Activated naive CD8-positive, alpha-beta T cell (primary cell): ENCODE measurements around the gene DHRS3.
A peak's percentile ranks its signal among the peaks of the same experiment; 100 is the strongest.

Experiments used
- H3K27ac Mint-ChIP-seq: one replicate; pipeline ENCODE4 v1.8.0; 2021; ENCODE audit warnings: mixed read lengths
- H3K27me3 Mint-ChIP-seq: one replicate; pipeline ENCODE4 v1.8.0; 2021; ENCODE audit warnings: mixed read lengths
- H3K36me3 Mint-ChIP-seq: one replicate; pipeline ENCODE4 v1.8.0; 2021; ENCODE audit warnings: mixed read lengths
- H3K4me1 Mint-ChIP-seq: one replicate; pipeline ENCODE4 v1.8.0; 2021; ENCODE audit warnings: low read depth, mixed read lengths
- H3K4me3 Mint-ChIP-seq: one replicate; pipeline ENCODE4 v1.8.0; 2021; ENCODE audit warnings: mild to moderate bottlenecking, mixed read lengths
- H3K9me3 Mint-ChIP-seq: one replicate; pipeline ENCODE4 v1.8.0; 2021; ENCODE audit warnings: low read depth, mixed read lengths

DHRS3 gene

GRCh38 chr1:12629511-12629956 is 11.5 kb upstream of the DHRS3 start:
- Mint-ChIP-seq H3K9me3 (no peaks in the 10 kb centered on the region), H3K36me3 (no peaks in the 10 kb centered on the region), H3K27me3 (peaks cover 5% of the 10 kb centered on the region), H3K4me3 (no peak overlapping the region), H3K27ac (no peak overlapping the region), H3K4me1 (peaks cover 10% of the 10 kb centered on the region)

DNA sequence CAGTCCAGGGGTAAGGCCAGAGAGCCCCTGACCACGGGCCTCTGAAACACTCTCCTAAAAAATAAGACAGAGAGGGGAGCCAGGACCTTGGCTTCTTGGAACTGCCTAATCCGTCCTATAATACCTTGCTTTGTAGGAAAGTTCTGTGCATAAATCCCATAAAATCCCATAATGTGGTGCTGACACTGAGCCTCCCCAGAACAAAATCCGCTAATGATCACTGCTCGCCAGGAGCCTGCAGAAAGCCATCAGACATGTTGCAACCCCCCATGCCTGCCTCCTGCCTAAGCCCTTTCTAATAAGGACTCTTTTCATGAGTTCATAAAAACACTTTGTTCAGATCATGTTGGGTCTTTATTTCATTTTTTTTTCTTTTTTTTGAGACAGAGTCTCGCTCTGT is 9.3 kb upstream of the DHRS3 start:
- Mint-ChIP-seq H3K27me3 (no peaks in the 10 kb centered on the region), H3K27ac (no peak overlapping the region), H3K4me1 (peaks cover 8% of the 10 kb centered on the region)

GRCh38 chr1:12626888-12627287 is 8.9 kb upstream of the DHRS3 start:
- no peak overlapping the region for H3K4me3 Mint-ChIP-seq
- no peaks in the 10 kb centered on the region for H3K36me3 Mint-ChIP-seq
- H3K27ac Mint-ChIP-seq: no peak overlapping the region
- no peaks in the 10 kb centered on the region for H3K27me3 Mint-ChIP-seq
- peaks cover 10% of the 10 kb centered on the region for H3K4me1 Mint-ChIP-seq
- no peaks in the 10 kb centered on the region for H3K9me3 Mint-ChIP-seq

More for the DNA sequence above, 9.3 kb upstream of the DHRS3 start:
- no peaks in the 10 kb centered on the region for H3K36me3 Mint-ChIP-seq
- H3K9me3 Mint-ChIP-seq: no peaks in the 10 kb centered on the region
- no peak overlapping the region for H3K4me3 Mint-ChIP-seq

DNA sequence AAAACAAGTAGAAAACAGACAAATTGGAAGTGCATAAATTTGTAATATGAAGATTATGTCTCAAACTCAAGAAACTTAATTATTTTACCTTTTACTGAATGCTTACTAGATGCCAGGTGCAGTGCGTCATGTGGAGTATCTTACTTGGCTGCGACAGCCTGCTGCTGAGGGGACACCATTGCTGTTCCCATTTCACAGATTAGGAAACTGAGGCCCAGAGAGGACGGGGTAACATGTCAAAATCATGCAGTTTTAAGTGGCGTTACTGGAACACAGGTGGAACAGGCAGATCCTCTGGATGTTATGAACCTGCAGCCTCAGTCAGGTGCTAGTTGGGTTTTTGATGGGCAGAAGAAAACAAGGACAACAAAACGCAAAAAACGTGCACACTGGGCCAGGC is 7.3 kb upstream of the DHRS3 start:
- no peaks in the 10 kb centered on the region for H3K9me3 Mint-ChIP-seq
- no peak overlapping the region for H3K27ac Mint-ChIP-seq

GRCh38 chr1:12622506-12622905 is 4.5 kb upstream of the DHRS3 start:
- Mint-ChIP-seq H3K27ac (no peak overlapping the region), H3K4me3 (no peak overlapping the region), H3K36me3 (no peaks in the 10 kb centered on the region), H3K4me1 (peaks cover 33% of the 10 kb centered on the region), H3K9me3 (no peaks in the 10 kb centered on the region), H3K27me3 (no peaks in the 10 kb centered on the region)

More for the DNA sequence above, 7.3 kb upstream of the DHRS3 start:
- Mint-ChIP-seq H3K27me3 (no peaks in the 10 kb centered on the region), H3K36me3 (no peaks in the 10 kb centered on the region), H3K4me3 (no peak overlapping the region), H3K4me1 (peaks cover 17% of the 10 kb centered on the region)

GRCh38 chr1:12621346-12622335 is 3.6 kb upstream of the DHRS3 start:
- H3K4me1 Mint-ChIP-seq: peaks cover 26% of the 10 kb centered on the region
- H3K27me3 Mint-ChIP-seq: no peaks in the 10 kb centered on the region
- H3K27ac Mint-ChIP-seq: no peak overlapping the region
- H3K36me3 Mint-ChIP-seq: no peaks in the 10 kb centered on the region
- H3K9me3 Mint-ChIP-seq: no peaks in the 10 kb centered on the region
- H3K4me3 Mint-ChIP-seq: no peak overlapping the region

DNA sequence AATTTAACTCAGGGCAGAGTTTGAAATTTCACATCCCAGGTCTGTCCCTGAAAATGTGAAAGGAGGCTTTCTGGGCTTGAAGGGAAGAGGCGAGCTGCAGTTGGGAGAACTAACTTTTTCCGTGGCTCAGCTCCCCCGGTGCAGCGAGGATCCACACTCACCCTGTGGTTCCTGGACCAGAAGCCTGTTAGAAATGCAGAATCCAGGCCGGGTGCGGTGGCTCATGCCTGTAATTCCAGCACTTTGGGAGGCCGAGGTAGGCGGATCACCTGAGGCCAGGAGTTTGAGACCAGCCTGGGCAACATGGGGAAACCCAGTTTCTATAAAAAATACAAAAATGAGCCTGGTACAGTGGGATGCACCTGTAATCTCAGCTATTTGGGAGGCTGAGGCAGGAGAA is 2.9 kb upstream of the DHRS3 start:
- H3K36me3 Mint-ChIP-seq: no peaks in the 10 kb centered on the region

DNA sequence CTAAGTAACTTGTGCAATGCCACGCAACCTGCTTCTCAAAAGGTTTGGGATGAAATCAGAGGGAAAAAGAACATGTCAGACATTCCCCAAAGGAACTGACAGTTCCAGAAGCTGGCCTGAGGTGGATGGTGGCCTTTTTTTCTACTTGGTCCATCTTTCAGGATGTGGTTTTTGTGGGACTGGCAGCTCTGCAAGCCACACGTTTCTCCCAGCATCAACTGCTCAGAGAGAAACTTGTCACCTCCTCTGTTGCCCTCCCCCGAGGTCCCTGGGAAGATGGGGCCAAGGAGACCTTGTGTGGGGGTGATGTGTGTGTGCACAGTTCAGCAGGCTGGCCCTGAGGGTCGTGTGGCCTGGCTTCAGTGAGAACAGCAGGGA is 2.5 kb upstream of the DHRS3 start:
- H3K4me1 Mint-ChIP-seq: peaks cover 30% of the 10 kb centered on the region
- no peaks in the 10 kb centered on the region for H3K9me3 Mint-ChIP-seq
- H3K27me3 Mint-ChIP-seq: no peaks in the 10 kb centered on the region
- peak overlapping the region; percentile 80 for H3K27ac Mint-ChIP-seq
- H3K36me3 Mint-ChIP-seq: no peaks in the 10 kb centered on the region
- peak overlapping the region; percentile 99 for H3K4me3 Mint-ChIP-seq

More for the DNA sequence above, 2.9 kb upstream of the DHRS3 start:
- Mint-ChIP-seq H3K4me1 (peaks cover 26% of the 10 kb centered on the region), H3K9me3 (no peaks in the 10 kb centered on the region), H3K27me3 (no peaks in the 10 kb centered on the region), H3K4me3 (no peak overlapping the region), H3K27ac (peak overlapping the region; percentile 10)

GRCh38 chr1:12619792-12620487 is 1.9 kb upstream of the DHRS3 start:
- peak overlapping the region; percentile 99 for H3K4me3 Mint-ChIP-seq
- peaks cover 36% of the 10 kb centered on the region for H3K4me1 Mint-ChIP-seq
- H3K27ac Mint-ChIP-seq: peak overlapping the region; percentile 80
- peaks cover under 1% of the 10 kb centered on the region for H3K36me3 Mint-ChIP-seq
- H3K27me3 Mint-ChIP-seq: no peaks in the 10 kb centered on the region
- no peaks in the 10 kb centered on the region for H3K9me3 Mint-ChIP-seq

DNA sequence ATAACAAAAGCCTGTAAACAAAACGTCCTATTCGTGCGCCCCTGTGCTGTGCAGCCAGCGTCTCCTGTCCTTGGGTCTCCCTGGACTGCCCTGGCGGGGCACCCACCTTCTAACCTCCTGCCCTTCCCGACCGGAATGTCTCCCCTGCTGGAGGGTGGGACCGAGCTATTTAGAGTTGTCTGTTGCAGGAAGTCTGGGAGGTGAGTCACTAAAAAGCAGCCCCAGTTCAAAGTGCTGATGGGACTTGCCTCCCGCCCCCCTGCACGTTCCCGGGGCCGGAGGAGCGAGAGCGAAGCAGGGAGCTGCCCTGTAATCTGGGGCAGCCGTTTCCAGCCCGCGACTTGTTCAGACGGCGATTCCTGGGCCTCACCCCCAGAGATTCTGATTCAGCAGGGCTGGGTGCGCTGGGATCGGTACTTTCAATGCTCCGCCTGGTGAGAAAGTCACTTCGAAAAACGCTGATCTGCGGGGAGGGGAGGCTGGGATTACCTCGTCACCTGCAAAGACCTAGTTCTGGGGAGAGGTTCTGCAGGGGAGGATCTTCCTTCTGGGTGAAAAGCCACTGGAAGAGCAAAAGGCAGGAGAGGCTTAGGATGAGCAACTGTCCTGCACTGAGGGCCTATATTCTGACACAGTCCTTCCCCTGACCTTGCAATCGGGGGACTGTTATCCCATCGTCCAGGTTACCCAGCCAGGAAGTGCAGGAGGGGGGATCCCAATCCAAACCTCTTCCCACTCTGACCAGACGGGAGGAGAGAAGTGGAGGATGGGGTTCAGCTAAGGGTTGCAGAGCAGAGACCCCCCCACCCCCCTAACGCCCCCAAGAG is 1.2 kb upstream of the DHRS3 start:
- Mint-ChIP-seq H3K4me1 (peaks cover 43% of the 10 kb centered on the region), H3K27ac (peak overlapping the region; percentile 92), H3K9me3 (no peaks in the 10 kb centered on the region), H3K36me3 (peaks cover 2% of the 10 kb centered on the region), H3K4me3 (peak overlapping the region; percentile 99), H3K27me3 (no peaks in the 10 kb centered on the region)

GRCh38 chr1:12618661-12618964 is 603 bp upstream of the DHRS3 start:
- H3K4me1 Mint-ChIP-seq: peaks cover 49% of the 10 kb centered on the region
- peaks cover 2% of the 10 kb centered on the region for H3K36me3 Mint-ChIP-seq
- H3K9me3 Mint-ChIP-seq: no peaks in the 10 kb centered on the region
- H3K4me3 Mint-ChIP-seq: peak overlapping the region; percentile 99
- H3K27ac Mint-ChIP-seq: peak overlapping the region; percentile 92
- H3K27me3 Mint-ChIP-seq: no peaks in the 10 kb centered on the region

GRCh38 chr1:12617511-12617900 is 504 bp downstream of the DHRS3 start:
- peak overlapping the region; percentile 92 for H3K27ac Mint-ChIP-seq
- peaks cover 60% of the 10 kb centered on the region for H3K4me1 Mint-ChIP-seq
- H3K9me3 Mint-ChIP-seq: no peaks in the 10 kb centered on the region
- H3K36me3 Mint-ChIP-seq: peaks cover 2% of the 10 kb centered on the region
- H3K27me3 Mint-ChIP-seq: no peaks in the 10 kb centered on the region
- H3K4me3 Mint-ChIP-seq: peak overlapping the region; percentile 99

- peaks cover 6% of the 10 kb centered on the region for H3K36me3 Mint-ChIP-seq
- H3K27me3 Mint-ChIP-seq: no peaks in the 10 kb centered on the region
- H3K4me1 Mint-ChIP-seq: peaks cover 62% of the 10 kb centered on the region
- H3K9me3 Mint-ChIP-seq: no peaks in the 10 kb centered on the region
- H3K27ac Mint-ChIP-seq: peak overlapping the region; percentile 93
- H3K4me3 Mint-ChIP-seq: peak overlapping the region; percentile 99
Measured at GRCh38 chr1:12616709-12617373, 1.2 kb downstream of the DHRS3 start.
